HG03025 (cell line): ENCODE data around the gene MED13L.

Experiments used
- ATAC-seq: cut with Tn5 transposase; IDR thresholded peaks from one replicate; pipeline ENCODE4 v1.9.1; 2021; ENCODE audit warnings: mild to moderate bottlenecking, moderate library complexity; ENCODE audit not compliant: unreplicated experiment, low FRiP score

MED13L gene

GRCh38 chr12:115934046-115934445, 343.4 kb downstream of the MED13L start:
- no peak for ATAC-seq

DNA sequence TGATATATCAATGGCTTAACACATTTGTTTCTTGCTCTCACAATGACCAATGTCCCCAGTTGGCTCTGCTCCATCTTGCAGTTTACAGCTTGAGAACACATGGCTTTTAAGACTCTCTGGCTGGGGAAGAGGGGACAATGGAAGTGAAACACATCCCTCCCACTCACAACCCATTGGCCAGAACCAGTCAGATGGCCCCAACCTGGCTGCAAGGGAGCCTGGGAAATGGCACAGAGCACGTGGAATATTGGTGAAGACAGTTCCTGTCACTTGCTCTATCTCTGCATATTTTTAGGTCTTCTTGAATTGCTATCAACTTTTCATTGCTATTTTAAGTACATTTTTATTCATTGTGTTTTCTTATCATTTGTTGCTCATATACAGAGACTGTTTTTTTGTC, 345.4 kb downstream of the MED13L start:
- no peak for ATAC-seq

DNA sequence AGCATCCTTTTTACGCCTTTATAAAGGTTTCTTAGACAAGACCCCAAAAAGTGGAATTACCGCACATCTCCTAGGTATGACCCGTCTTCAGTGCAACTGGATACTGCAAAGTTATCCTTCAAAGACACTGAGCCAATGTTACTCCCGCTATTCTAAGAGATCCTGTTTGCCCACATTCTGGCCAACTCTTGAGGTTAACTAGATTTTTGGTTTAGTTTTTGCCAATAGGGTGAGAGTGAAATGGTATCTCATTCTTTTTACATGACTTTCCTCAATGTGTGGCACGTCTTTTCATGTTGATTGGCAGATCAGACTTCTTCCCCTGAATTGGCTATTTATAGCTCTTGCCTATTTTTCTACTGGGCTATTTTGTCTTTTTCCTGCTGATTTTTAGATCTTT, 347.2 kb downstream of the MED13L start:
- ATAC-seq, result no peak

DNA sequence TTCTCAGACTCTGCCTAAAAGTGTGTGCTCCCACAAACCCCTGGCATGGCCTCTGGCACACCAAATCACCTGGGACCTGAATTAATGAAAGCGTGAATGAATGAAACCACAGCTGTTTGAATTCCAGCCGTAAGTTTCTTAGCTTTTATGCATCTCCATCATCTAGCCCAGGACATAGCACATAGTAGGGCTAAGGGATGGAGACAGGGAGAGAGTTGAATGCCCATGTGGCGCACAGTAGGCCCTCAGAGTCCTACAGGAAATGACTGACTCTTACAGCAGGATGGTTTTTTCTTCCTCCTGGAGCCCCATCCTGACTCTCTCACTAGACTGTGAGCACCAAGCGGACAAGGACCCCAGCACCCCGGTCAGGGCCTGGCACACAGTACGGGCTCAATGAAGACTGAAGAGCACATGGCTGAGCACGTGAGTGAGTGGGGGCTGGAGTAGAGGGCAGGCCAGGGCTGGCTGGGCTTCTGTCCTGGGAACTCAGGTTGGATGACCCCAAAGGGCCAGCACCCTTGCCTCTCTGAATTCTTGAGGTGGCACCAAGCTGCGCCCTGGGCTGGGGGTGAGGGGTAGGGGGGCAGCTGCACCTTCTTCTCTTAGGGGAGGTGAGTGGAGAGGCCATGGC, 351.3 kb downstream of the MED13L start:
- ATAC-seq, result no peak

- no peak for ATAC-seq
Measured at GRCh38 chr12:115923851-115924250, 353.6 kb downstream of the MED13L start.

DNA sequence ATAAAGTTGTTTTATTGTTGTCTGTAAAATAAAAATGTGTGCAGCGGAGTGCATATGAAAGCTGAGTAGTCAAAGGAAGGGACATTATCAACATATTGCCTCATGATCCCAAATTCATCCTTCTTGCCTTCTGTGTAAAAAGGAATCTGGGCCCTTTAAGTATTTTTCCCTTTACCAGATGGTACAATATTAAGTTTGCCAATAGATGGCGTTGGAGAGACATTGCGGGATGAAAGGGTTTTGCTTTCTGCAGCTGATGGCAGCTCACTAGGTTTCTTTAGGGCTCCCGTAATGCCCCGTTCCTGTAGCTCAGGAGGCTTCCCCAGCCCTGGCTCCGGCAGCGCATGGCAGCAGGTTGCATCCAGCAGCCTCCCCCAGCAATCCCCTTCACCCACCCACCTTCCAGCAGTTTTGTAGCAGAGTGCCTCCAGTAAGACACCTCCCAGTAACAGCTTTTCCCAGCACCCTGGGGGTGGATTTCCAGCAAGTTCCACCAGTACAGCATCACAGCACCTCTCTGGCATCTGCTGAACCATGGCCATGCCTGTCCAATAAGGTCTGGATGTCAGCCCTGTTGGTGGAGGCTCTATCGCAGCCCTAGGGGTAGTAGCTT, 354.4 kb downstream of the MED13L start:
- no peak for ATAC-seq

DNA sequence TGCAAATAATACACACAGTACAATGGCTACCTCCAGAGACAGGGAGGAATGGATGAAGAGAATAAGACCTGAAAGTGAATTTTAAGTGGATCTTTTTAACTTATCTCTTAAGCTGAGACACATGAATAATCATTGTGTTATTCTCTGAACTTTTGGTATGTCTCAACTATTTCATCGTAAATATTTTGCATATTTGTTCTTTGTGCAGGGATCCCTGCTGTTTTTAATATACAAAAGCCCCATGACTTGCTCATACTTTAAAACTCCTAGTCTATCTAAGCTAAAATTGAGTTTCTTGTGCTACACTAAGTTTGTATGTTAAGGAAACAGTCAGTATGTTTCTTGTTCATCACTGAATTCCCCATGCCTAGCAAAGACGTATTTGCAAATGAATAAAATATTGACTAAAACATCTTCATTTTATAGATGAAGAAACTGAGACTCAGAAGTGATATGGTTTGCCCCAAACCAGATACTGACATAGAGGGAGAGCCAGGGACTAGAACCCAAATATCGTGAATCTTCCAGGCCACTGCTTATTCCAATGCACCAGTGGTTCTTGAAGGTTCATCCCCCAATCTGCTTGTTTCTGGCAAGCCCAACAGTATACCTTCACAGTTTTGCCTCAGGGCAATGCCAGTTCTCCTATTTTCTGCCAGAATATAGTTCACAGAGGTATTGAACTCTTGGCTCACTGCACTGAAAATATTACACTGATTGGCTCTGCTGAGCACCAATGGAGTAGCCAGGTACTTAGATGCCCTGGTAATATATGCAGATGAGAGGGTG, 356.9 kb downstream of the MED13L start:
- no peak for ATAC-seq

DNA sequence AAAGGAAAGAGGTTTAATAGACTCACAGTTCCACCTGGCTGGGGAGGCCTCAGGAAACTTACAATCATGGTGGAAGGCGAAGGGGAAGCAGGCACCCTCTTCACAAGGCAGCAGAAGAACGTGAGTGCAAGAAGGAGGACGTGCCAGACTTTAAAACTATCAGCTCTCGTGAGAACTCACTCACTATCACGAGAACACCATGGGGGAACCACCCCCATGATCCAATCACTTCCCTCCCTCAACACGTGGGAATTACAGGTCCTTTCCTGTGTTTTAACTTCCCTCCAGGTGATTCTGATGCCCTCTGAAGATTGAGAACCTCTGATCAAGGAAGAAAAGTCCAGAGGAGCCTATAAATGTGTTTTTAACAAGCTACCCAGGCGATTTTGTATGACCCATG, 358.7 kb downstream of the MED13L start:
- ATAC-seq, result no peak

DNA sequence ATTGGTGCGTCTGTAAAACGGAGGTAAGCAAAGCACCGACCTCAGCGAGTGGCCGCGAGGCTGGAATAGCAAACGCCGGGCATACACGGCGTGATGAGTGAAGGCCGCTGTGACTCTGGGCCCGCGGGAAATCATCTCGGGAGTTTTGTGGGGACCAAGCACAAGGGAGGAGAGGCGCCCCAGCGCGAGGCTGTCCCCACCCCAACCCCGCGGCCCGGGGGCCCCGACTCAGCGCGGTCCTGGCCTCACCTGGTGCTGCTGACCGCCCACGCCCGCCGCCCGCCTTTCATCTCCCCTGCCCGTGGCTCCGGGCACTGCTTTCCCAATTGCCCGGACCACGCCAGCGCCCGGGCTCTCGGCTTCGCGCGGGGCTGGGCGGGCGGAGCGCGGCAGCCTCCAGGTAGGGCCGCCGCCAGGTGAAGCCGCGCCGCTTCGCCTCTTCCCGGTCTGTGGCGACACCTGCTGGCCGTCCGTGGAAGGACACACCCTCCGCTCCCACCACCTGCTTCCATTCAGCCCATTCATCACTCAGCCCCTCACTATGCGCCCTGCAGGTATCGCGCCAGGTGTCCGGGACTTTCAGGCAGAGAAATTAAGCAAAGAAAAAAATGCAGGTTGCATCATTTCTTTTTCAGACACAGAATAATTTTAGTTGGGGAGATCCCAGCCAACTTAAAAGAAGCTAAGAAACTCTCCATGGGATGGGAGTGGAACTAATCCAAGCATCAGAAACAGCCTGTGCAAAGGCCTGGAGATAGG, 360.4 kb downstream of the MED13L start:
- ATAC-seq, result no peak

GRCh38 chr12:115914122-115914521, 363.4 kb downstream of the MED13L start:
- no peak for ATAC-seq

DNA sequence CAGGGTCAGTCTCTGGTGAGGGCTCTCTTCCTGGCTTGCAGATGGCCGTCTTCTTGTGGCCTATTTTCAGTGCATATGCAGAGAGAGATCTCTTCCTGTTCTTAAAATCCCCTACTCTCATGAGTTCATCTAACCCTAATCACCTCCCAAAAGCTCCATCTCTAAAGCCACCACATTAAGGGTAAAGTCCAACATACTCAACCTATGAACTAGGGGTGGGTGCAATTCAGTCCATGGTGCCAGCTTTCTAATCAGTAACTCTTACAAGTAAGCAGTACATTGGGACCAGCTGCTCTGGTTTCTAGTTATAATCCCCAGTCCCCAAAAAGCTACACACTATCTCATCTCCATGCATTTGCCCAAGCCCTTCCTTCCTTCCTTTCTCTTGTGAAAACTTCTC, 365.1 kb downstream of the MED13L start:
- ATAC-seq, result no peak

- ATAC-seq, result no peak
Measured at GRCh38 chr12:115911360-115911759, 366.1 kb downstream of the MED13L start.

DNA sequence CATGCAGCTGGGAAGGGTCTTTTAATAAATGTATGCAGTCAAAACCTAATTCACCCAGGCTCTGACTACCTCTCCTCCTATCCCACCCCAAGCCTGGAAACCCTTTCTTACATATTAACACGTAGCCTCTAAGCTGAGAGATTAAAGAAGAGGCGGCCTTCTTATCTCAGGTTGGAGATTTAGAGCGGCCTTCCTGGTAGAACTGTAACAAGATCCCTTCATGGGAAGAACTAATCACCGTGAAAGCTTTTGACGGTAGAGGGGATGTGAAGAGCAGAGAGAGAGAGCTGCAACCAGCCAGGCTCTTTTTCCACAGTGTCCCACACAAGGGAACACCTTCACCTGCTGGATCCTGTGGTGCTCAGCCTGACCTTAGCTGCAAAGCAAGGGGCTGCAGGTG, 367.4 kb downstream of the MED13L start:
- ATAC-seq, result no peak
